Measurements from ENCODE around the gene BUD31. TPM values are rescaled to one million over a fixed set of nuclear protein-coding genes. Genes with fewer than 3 reads are reported as not detected.

The BUD31 gene
- total RNA-seq: 121 and 232 TPM in 2 replicates

DNA sequence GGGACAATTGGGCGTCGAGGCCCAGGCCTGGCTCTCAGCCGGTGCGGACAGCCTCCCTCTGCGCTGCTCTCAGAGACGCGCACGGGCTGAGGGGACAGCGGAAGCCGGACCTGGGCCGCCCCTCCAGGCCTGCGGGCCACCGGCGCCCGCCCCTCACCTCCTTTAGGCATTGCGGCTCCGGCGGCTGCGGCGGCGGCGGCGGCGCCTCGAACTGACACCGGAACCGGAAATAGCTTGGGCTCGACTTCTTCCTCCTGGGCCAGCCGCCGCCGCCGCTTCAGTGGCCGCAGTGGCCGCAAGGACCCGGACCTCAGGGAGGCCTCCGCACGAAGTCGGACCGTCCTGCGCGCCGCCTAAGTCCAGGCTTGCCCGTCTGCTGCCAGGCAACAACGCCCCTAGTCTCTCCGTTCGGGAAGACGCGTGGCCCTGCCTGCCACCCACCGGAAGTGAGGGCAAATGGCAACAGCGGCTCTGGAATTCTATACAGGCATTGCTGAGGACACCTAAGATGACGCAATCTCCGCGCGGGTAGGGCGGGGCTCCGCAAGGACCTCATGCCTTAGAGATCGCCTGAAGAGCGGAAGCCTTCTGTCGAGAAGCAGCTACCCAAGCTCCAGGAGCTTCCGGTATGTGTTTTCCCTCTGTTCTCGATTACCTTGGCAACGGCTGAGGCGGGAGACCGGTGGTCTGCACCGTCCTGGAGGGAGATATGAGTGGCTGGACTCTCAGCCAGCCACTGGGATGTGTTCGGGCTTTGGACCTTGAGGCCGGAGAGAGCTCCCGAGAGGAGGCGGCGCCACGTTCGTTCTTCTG is at the start of gene BUD31, which contains the start of gene PDAP1:
TSS of gene BUD31 (plus strand) at position 591 of the 813 bp plus-strand sequence. CDS start 2,124 bp downstream, outside the sequence.
TSS of gene PDAP1 (minus strand) at position 219 of the 813 bp plus-strand sequence. CDS start at position 170, 49 bp downstream.
- peak; percentile 89 for DNase-seq (ENCODE audit: low read depth)
- peaks cover 19% of the 10 kb centered on the region for H3K36me3 ChIP-seq (ENCODE audit: control insufficient read depth, insufficient read depth, low read length)
- TF ChIP-seq, protein P1, sequence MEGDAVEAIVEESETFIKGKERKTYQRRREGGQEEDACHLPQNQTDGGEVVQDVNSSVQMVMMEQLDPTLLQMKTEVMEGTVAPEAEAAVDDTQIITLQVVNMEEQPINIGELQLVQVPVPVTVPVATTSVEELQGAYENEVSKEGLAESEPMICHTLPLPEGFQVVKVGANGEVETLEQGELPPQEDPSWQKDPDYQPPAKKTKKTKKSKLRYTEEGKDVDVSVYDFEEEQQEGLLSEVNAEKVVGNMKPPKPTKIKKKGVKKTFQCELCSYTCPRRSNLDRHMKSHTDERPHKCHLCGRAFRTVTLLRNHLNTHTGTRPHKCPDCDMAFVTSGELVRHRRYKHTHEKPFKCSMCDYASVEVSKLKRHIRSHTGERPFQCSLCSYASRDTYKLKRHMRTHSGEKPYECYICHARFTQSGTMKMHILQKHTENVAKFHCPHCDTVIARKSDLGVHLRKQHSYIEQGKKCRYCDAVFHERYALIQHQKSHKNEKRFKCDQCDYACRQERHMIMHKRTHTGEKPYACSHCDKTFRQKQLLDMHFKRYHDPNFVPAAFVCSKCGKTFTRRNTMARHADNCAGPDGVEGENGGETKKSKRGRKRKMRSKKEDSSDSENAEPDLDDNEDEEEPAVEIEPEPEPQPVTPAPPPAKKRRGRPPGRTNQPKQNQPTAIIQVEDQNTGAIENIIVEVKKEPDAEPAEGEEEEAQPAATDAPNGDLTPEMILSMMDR (IDR thresholded peaks at IDR 0.05; ENCODE audit: insufficient read depth, low read length, severe bottlenecking): peak; percentile 9
- no peak for FAIRE-seq
- H3K27me3 ChIP-seq (ENCODE audit: control insufficient read depth, insufficient read depth, low read length): no peaks in the 10 kb centered on the region
- H3K4me3 ChIP-seq (ENCODE audit: low read depth, low read length): peak within 1 kb of the TSS; percentile 84

DNA sequence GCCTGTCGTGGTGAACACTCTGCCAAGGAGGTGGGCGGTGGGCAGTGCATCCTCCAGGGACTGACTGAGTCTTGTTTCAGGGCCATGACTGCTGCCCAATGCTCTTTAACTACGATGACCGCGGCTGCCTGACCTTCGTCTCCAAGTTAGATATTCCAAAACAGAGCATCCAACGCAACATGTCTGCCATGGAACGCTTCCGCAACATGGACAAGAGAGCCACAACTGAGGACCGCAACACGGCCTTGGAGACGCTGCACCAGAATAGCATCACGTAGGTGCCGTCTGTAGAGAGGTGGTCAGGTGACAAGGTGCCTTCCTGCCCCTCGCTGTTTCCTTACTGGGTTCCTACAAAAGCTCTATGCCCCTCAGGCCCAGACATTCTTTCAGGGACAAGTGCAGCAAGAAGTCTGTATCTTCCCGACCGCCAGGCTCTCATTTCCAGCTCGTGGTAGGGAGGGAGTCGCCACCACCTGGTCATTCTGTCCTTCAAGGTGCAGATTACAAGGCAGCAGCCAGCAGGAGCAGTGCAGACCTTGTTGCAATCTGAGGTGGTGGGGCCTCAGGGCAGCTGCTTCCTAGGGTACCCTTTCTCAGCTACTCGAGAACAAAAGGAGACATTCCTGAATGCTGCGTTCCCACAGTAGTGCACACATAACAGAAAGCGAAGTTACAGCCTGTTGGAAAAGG is 49.2 kb upstream of the BUD31 start:
- TF ChIP-seq, protein P1 (IDR thresholded peaks at IDR 0.05; ENCODE audit: insufficient read depth, low read length, severe bottlenecking): no peak
- Histone ChIP-seq H3K27me3 (ENCODE audit: control insufficient read depth, insufficient read depth, low read length) (no peaks in the 10 kb centered on the region), H3K36me3 (ENCODE audit: control insufficient read depth, insufficient read depth, low read length) (peaks cover 26% of the 10 kb centered on the region), H3K4me3 (ENCODE audit: low read depth, low read length) (no peak overlapping the region)
- no peak for DNase-seq (ENCODE audit: low read depth)
- FAIRE-seq: no peak

DNA sequence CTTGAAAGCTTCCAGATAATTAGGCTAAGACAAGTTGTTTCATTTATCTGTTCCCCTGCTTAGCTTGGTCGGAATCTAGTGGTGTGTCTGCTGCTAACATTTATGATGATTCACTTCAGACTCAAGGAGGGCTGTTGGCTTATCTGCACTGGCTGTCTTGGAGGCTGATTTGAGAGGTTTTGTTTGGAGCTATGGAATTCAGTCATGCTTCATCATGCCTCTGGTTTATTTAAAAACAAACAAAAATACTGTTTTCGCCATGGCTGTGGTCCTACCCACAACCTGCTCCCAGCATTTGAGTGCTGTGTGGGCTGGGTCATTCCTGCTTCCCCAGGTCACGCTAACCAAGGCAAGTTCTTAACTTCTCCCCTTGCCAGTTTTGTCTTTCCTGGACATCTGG is 46.0 kb upstream of the BUD31 start:
- Histone ChIP-seq H3K36me3 (ENCODE audit: control insufficient read depth, insufficient read depth, low read length) (peaks cover 40% of the 10 kb centered on the region), H3K4me3 (ENCODE audit: low read depth, low read length) (no peak overlapping the region), H3K27me3 (ENCODE audit: control insufficient read depth, insufficient read depth, low read length) (no peaks in the 10 kb centered on the region)
- FAIRE-seq (no peak), DNase-seq (ENCODE audit: low read depth) (peak; percentile 55)
- TF ChIP-seq, protein P1 (IDR thresholded peaks at IDR 0.05; ENCODE audit: insufficient read depth, low read length, severe bottlenecking): no peak

DNA sequence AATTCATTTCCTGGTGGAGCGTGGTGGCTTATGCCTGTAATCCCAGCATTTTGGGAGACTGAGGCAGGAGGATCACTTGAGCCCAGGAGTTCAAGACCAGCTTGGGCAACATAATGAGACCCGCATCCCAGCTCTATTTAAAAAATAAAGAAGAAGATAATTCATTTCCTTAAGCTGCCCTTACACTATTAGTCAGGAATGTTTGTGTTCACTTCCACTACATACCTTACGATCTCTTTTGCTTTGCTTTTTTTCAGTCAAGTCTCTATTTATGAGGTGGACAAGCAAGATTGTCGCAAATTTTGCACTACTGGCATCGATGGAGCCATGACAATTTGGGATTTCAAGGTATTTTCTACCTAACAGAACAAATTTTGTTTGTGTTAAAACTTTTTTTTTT is 45.5 kb upstream of the BUD31 start:
- no peak for DNase-seq (ENCODE audit: low read depth)
- no peaks in the 10 kb centered on the region for H3K27me3 ChIP-seq (ENCODE audit: control insufficient read depth, insufficient read depth, low read length)
- H3K4me3 ChIP-seq (ENCODE audit: low read depth, low read length): no peak overlapping the region
- FAIRE-seq: no peak
- TF ChIP-seq, protein P1 (IDR thresholded peaks at IDR 0.05; ENCODE audit: insufficient read depth, low read length, severe bottlenecking): no peak
- peaks cover 35% of the 10 kb centered on the region for H3K36me3 ChIP-seq (ENCODE audit: control insufficient read depth, insufficient read depth, low read length)

DNA sequence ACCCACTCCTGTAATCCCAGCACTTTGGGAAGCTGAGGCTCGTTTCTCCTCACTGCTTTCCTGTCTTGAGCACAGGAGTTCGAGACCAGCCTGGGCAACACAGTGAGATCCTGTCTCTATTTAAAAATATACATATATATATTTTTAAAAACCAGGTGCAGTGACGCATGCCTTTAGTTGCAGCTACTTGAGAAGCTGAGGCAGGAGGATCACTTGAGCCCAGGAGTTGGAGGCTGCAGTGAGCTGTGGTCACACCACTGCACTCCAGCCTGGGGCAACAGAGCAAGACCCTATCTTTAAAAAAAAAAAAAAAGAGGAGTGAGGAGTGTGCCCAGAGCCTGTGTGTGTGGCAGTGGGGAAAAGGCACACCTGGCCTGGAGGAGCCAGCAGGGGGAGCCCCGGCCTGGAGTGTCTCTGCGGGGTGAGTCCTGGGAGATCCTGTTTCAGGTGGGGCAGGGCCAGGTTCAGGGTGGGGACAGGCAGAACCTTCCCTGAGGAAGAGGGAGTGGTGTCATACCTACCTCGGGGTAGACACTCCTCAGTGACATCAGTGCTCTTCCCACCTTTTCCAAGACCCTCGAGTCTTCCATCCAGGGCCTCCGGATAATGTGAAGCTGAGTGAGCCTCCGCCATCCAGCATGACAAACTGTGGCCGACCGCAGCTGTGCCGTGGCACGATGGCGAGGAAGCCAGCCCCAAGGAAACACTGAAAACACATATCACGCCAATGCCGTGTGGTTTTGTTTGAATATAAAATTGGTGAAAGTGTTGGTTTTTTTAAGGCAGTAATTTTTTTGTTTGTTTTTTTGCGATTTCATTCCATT is 43.2 kb upstream of the BUD31 start:
- H3K36me3 ChIP-seq (ENCODE audit: control insufficient read depth, insufficient read depth, low read length): peaks cover 27% of the 10 kb centered on the region
- no peak overlapping the region for H3K4me3 ChIP-seq (ENCODE audit: low read depth, low read length)
- peak; percentile 55 for DNase-seq (ENCODE audit: low read depth)
- FAIRE-seq: no peak
- TF ChIP-seq, protein P1 (IDR thresholded peaks at IDR 0.05; ENCODE audit: insufficient read depth, low read length, severe bottlenecking): peak; percentile 87
- no peaks in the 10 kb centered on the region for H3K27me3 ChIP-seq (ENCODE audit: control insufficient read depth, insufficient read depth, low read length)
